GM19023 (cell line): Measurements from ENCODE around the gene ADIG.
"Not testable (repeated sequence)": the region's sequence is repeated elsewhere in the genome, so short reads cannot be mapped to it uniquely, and the experiment has no call there.

ENCODE experiments used
- ATAC-seq: cut with Tn5 transposase; IDR thresholded peaks from one replicate; pipeline ENCODE4 v1.9.1; 2021; ENCODE audit warnings: mild to moderate bottlenecking, moderate library complexity; ENCODE audit not compliant: unreplicated experiment

The ADIG gene

DNA sequence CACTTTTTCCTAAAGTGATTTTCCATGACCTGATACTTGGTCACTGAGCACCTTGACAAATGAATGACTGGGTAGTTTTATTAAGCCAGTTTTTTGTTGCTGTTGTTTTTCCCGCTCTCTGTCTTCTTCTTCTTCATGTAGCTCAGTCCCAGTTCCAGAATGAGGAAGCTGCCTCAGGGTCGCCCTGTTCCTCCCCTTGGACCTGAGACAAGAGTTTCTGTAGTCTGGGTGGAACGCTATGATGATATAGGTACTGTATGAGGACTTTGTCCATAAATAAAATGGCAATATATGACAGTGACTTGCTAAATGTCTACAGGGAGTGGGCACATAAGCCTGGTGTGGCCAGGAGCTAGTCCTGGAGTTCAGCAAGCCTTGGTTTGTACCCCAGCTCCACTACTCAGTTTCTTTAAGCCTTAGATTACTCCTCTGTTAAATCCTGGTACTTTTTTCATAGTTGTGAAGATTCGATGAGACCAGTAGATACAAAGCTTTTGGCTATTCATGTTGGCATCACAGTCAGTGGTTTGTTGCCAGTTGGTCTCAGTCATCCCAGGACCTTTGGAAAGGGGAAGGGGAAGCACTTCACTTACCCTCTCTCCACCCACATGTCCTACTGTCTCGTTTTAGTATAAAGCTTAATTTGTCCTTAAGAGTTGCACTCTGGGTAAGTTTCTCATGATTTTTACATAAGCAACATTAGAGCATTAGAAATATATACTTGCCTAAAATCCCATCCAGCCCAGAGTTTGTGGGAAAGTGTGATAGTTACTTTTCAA lies 11.1 kb upstream of the ADIG start:
- no peak for ATAC-seq

DNA sequence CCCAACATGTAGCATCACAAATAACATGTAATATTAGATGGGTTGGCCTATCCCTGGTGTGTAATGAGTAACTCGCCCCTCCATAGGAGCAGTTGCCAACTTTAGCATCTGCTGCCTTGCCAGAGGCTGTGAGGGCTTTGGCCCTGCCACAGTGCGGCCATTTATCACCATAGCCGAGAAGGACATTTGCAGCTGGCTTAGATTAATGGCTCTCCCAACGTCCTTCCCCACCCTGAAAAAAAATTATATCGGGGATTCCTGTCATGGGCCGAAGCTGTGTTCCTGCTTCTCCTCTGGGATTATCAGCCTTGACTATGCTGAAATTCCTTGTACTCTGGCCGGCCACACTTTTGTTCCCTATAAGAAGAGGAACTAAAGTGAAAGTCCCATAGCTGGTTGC lies 7.6 kb upstream of the ADIG start:
- no peak for ATAC-seq

DNA sequence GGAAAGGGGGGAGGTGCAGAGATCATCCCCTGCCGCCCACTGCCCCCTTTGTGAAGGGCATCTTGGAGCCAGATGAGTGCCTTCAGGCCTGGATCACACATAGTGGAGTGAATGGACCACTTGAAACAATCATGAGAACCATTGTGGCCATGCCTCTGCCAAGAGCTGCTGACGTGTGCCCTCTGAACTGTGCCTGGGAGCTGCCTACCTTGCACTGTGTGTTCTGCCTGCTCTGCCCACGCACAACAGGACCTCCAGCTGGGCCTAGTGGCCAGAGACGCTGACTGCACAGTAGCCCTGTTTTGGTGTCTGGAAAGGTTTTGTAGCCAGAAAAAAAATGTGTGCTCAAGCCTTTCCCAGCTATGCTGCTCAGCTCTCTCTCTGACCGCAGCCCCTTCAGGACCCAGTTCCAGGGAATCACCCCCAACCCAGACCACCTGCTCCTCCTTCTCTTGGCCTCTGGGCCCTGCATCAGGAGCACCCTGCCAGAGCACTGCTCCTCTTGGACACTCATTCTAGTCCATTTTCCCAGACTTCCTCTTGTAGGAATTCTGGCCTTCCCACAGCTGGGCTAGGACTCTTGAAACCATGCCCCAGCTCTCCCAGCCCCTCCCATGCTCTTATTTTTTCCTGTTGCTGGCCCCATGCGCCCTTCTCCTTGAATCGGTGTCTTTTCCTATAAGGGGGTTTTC lies 1.6 kb upstream of the ADIG start:
- no peak for ATAC-seq

DNA sequence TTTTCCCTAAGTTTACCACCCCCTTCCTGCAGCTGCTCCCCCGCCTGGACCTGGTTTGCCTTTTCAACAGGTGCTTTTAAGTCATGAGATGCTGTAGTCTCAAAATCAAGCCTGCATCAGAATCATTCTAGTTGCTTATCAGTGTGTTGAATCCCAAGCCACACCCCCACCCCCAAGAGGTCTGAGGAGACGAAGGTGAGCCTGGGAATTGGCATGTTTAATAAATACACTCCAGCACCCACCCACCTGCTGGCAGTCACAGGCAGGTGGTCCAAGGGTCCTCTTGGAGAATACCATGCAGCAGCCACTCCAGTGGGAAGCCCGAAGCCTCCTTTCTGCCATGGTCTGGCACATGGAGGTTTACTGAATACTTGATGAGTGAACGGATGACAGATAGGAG lies 1.1 kb upstream of the ADIG start:
- no peak for ATAC-seq

DNA sequence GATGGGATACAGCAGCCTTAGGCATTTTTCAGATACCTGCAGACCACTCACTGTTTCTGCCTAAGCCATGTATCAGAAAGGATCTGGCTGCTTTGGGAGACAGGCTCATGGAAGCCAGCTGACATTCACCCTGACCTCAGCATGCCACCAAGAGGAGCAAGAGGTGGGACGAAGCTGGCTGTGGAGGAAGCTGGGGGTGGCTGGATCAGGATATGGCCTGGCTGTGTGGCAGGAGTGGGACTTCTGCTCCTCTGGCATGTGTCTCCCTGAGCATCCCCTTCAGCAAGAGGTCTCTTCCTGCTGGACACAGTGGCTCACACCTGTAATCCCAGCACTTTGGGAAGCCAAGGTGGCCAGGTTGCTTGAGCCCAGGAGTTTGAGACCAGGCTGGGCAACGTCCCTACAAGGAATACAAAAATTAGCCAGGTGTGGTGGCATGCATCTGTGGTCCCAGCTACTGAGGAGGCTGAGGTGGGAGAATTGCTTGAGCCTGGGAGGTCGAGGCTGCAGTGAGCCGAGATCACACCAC lies 897 bp downstream of the ADIG start:
- ATAC-seq = no peak

DNA sequence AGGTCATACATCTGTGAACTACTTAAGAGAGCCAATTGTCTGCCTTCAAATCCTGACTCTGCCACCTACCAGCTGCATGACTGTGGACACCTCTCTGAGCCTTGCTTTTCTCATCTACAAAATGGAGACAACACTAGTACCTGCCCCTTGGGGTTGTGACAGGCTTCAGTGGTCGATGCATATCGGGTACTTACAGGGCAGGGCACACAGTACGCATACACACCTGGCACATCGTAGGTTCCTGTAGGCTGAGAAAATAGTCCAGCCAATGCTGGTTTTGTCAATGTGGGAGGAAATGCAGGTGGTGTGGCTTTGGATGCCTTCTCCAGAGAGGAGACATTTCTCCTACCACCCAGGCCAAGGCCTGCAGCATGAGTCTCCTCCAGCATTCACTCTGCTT lies 2.3 kb downstream of the ADIG start:
- no peak for ATAC-seq

DNA sequence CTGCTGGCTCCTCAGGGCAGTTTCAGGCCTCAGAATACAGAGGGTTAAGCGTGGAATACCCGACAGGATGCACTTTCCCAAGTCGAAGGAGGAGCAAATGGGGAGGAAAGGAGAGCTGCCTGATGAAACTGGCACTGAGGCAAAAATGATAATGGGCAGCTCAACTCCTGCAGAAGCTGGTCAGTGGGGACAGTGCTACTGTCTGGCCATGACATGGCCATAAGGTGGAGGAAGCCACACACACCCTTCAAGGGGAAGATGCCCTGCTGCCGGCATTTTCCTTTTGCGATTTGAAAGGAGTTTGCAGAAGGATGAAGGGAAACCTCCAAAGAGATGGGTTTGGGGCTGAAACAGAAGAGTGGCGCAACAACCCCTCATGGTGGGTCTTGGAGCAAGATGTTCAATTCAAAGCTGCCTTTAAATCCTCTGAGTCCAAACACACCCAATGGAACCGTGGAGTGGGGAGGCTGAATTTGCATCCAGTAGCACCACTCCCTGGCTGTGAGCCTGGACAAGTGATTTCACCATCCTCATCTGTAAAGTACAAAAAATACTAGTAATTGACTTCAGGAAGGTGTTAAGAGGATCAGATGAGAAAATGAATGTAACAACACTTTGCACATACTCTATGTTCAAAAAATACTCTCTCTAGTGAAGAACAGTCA lies 3.2 kb downstream of the ADIG start:
- no peak for ATAC-seq

DNA sequence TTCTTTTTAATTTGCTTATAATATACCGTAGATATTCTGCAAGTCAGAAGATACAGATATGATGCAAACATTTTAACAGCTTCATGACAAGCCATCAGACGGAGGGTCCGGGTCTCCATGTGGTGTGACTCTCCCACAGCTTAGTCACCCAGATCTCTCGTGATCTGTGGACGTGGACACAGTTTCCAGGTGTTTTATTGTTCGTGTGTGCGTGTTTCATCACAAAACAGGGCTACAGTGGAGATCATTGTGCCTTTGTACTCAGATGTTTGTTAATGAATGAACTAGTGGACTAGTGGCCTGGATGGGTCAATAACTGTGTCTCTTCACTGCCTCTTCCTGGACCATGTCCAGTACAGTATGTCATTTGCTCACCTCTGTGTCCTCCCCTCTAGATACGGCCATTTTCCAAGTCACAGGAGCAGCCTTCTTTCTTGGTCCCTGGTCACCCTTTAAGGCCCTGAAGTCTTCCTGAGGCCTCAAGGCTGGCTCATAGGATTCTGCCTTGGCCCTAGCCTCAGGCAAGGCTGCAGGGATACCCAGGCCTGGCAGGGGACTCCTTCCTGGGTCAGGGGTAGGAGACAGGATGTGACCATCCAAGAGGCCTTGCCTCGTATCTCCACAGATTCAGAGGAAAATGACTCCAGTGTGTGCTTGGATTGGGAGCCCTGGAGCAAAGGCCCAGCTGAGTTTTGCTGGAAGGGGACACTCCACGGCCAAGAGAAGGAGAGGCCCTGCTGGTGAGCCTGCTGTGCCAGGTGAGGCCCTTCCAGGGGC lies 4.6 kb downstream of the ADIG start:
- ATAC-seq = no peak

DNA sequence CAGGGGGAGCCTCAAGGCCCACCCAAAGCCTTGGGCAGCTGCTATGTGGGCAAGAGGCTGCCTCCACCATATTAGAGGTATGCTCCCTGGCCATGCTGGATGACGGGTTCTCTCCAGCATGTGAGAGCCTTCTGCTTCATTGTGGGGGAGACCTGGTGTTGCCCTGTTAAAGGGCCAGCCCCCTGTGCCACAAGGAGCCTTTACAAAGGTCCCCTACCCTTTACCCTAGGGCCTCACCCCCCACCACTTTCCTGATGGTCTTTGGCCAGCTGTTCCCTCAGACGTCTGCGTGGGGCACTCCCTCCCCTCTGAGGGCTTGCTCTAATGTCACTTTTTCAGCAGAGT lies 5.2 kb downstream of the ADIG start:
- no peak for ATAC-seq

DNA sequence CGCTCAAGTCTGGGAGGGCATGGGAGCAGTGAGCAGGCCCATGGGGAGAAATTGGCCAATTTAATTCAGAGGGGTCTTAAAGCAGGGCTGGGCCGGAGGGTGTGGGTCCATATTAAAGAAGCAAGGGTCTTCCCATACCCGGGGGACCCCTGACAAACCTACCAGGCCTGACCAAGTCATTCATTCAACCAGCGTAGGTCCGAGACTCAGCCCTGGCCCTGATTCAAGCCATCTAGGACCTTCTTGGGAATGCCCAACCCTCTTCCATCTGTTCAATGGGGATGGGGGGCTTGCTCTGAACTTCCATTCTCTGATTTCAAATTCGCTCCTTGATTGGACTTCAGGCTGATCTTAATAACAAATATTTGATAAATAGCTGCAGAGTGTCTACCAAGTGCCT lies 7.3 kb downstream of the ADIG start:
- no peak for ATAC-seq

DNA sequence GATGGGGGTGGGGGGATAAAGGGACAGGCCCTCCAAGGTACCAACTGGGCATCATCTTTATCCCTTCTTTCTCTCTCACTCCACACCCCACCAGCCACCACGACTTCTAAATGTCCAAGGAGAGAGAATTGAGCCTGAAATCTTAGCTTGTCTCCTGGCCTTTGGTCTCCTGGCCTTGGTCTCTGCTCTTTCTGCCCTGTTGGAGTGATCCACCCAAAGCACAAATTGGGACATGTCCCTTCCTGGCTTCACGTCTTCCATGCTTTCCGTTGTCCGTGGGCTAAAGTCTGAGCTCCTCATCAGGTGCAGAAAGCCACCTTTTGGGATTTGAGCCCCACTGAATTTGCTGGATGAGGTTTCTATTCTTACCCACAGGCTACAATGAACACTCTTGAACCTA lies 8.4 kb downstream of the ADIG start:
- no peak for ATAC-seq

DNA sequence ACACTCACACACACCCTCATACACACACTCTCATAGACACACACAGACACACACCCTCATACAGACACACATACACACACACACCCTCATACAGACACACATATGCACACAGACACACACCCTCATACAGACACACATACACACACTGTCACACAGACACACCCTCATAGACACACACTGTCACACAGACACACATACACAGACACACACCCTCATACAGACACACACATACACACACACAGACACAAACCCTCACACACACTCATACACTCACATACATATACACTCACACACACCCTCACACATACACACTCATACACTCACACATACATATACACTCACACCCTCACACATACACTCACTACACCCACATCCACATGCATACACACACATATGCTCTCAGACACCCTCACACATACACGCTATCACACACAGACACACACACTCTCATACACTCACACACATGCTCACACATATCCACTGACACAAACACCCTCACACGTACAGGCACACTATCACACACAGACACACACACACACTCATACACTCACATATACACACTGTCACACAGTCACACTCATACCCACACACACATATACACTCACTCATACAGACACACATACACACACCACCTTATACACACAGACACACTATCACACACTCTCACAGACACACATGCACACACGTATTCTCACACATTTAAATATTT lies 9.1 kb downstream of the ADIG start:
- no peak for ATAC-seq

DNA sequence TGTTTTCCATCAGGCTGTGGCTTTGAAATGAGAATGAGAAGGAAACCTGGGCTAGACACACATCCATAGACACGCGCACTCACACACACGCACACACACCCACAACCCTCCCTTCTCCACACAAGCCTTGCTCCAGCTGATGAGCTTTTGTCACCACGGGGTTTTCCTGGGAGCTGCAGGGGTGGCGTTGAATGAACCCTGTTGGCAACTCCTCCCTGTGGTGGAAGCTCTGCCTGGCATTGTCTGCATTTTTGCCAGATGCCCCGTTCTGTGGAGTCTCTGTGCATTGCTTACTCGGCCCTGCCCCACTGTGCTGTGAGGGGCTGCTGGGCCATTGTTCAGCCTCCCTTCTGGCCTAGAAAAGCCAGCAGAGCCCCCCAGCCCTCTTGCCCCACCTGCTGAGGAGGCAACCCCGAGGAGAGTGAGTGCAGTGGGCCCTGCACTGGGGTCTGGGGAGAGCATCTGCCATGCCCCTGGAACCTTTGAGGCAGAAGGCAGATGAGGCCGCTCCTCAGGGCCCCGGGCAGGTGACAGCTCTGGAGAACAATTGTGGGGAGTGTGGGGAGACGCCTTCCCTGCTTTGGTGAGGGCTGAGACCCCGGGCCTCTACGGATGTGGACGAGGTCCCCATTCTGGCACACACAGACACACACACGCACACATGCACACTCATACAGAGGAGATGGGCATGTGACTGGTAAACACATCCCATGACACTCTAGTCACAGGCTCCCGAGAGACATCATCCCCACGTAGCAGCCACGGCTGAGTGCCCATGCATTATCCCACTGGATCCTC lies 9.9 kb downstream of the ADIG start:
- ATAC-seq = no peak

DNA sequence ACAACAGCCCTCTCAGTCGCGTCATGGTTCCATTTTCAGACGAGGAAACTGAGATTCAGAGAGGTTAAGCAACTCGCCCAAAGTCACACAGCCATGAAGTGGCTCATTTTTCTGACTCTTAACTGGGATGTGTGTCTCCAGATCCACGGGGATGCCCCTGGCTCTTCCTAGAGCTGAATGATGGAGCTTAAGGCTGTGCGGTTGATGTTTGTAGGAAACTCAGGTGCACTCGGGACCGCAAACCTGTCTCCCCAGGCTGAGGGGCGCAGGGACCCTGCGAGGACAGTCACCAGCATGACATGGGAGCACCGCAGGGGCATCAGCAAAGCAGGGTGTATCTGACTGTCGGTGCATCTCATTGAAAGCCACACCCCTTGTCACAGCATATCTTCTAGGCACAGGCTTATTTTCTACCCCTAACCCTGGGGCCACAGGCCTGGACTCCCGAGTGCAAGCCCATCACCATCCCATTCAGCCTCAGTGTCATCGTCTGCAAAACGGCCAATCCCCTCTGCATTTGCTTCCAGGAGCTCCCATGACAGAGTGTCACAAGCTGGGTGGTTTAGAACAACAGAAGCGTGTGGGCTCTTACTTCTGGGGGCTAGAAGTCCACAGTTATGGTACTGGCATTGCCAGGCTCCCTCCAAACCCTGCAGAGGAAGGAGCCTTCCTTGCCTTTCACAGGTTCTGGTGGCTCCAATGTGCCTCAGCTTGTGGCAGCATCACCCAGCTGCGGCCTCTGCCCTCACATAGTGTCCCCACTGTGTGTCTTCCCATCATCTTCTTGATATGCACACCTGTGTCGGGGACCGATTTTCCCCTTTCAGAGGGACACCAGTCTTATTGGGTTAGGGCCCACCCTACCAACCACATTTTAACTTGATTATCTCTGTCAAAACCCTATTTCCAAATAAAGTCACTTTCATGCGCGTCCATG lies 10.7 kb downstream of the ADIG start:
- no peak for ATAC-seq

DNA sequence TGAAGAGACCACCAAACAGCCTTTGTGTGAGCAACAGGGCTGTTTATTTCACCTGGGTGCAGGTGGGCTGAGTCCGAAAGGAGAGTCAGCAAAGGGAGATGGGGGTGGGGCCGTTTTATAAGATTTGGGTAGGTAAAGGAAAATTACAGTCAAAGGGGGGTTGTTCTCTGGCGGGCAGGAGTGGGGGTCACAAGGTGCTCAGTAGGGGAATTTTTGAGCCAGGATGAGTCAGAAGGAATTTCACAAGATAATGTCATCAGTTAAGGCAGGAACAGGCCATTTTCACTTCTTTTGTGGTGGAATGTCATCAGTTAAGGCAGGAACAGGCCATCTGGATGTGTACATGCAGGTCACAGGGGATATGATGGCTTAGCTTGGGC lies 11.4 kb downstream of the ADIG start:
- not testable (repeated sequence) for ATAC-seq

DNA sequence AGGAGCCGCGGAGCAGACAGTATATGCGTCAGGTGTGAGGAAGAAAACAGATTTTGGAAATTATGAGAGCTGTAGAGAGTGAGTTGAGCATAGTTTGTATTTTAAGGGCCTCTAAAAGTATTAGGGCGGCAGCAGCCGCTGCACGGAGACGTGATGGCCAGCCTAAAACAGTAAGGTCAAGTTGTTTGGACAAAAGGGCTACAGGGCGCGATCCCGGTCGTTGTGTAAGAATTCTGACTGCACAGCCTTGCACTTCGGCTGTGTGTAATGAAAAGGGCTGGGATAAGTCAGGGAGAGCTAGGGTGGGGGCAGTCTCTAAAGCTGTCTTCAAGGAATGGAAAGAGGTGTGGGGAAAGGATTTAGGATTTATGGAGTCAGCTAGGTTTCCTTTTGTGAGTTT lies 13.3 kb downstream of the ADIG start:
- ATAC-seq = not testable (repeated sequence)

DNA sequence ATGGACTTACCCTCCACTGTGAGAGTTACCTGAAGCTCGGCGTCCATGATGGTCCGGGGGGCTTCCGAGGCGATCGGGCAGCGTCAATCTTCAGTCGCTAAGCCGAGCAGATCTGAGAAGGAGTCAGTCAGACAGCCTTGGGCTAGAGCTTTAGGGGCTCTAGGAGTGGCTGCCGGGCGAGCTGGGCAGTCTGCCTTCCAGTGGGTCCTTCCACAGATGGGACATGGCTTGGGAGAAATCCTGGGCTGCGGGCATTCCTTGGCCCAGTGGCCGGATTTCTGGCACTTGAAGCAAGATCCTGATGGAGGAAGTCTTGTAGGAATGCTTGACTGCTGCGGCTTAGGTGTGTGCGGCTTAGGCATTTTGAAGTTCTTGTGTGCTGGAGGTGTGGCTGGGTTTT lies 14.9 kb downstream of the ADIG start:
- ATAC-seq = not testable (repeated sequence)

DNA sequence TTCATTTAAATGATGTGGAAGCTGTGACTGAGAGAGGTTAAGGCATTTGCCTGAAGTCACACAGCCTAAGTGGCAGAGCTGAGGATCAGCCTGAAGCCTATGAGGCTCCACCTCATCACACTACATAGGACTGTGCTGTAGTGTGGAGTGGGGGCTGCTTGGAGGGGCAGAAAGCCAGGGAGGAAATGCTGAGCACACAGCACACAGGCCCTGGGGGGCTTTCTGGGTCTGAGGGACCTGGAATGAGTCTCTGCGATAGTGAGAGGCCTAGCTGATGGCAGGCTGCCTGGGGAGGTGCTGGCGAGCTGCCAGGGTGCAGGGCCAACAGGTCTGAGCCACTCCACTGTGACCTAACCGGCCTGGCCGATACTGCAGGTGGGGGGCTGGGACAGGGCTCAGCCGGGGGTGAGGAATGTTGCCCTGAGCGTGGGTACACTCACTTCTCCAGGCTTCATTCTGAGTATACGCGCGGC lies 18.4 kb downstream of the ADIG start:
- ATAC-seq = no peak

DNA sequence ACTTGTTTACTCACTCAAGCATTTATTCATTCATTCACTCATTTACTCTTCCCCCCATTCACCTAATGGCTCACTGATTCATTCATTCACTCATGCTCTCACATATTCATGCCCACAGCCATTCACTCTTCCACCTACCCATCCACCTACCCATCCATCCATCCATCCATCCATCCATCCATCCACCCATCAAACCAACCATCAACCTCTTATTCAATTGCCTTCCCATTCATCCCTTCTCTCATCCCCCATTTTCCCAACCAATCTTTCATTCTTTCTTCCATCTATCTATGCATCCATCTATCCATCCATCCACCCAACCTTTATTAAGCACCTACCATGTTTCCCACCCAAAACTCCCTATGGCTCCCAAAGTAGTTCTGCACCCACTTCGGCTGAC lies 19.1 kb downstream of the ADIG start:
- no peak for ATAC-seq
